GM21447 (cell line): Measurements from ENCODE around the gene TCEA2.
"Not testable (repeated sequence)": the region's sequence is repeated elsewhere in the genome, so short reads cannot be mapped to it uniquely, and the experiment has no call there.

Experiments
- ATAC-seq: cut with Tn5 transposase; IDR thresholded peaks from one replicate; pipeline ENCODE4 v1.9.1; 2021; ENCODE audit not compliant: unreplicated experiment

TCEA2 gene

GRCh38 chr20:64077094-64077493 is 14.1 kb downstream of the TCEA2 start:
- ATAC-seq: no peak

GRCh38 chr20:64077541-64077875 is 14.5 kb downstream of the TCEA2 start:
- no peak for ATAC-seq

- peak; percentile 36 for ATAC-seq
Observed at GRCh38 chr20:64077876-64078551, 15.0 kb downstream of the TCEA2 start.

- no peak for ATAC-seq
Observed at GRCh38 chr20:64078934-64079272, 15.9 kb downstream of the TCEA2 start.

- ATAC-seq: no peak
Observed at GRCh38 chr20:64079273-64080012, 16.4 kb downstream of the TCEA2 start, which contains the start of gene RGS19. Gene RGS19, minus strand, starts transcription at chr20:64079518. Its CDS starts 2,632 bp downstream, at chr20:64076886.

- no peak for ATAC-seq
Observed at GRCh38 chr20:64080013-64080812, 17.2 kb downstream of the TCEA2 start, which contains the start of gene OPRL1. Gene OPRL1, plus strand, starts transcription at chr20:64080082. Its CDS starts 12,639 bp downstream, at chr20:64092721.

GRCh38 chr20:64080813-64081623 is 18.0 kb downstream of the TCEA2 start:
- ATAC-seq: no peak

- ATAC-seq: no peak
Observed at GRCh38 chr20:64081624-64081964, 18.6 kb downstream of the TCEA2 start.

- no peak for ATAC-seq
Observed at GRCh38 chr20:64082126-64082731, 19.2 kb downstream of the TCEA2 start.

- no peak for ATAC-seq
Observed at GRCh38 chr20:64082820-64083377, 19.9 kb downstream of the TCEA2 start.

GRCh38 chr20:64083378-64083803 is 20.4 kb downstream of the TCEA2 start:
- ATAC-seq: no peak

- ATAC-seq: no peak
Observed at GRCh38 chr20:64083804-64084684, 21.0 kb downstream of the TCEA2 start, which contains the start of gene LKAAEAR1. Gene LKAAEAR1, minus strand, starts transcription at chr20:64084398. Its CDS starts 179 bp downstream, at chr20:64084219.

GRCh38 chr20:64084685-64085152 is 21.7 kb downstream of the TCEA2 start:
- no peak for ATAC-seq

- no peak for ATAC-seq
Observed at GRCh38 chr20:64086801-64087200, 23.8 kb downstream of the TCEA2 start.

- not testable (repeated sequence) for ATAC-seq
Observed at GRCh38 chr20:64087226-64087825, 24.3 kb downstream of the TCEA2 start.

- not testable (repeated sequence) for ATAC-seq
Observed at GRCh38 chr20:64088586-64088985, 25.6 kb downstream of the TCEA2 start.

GRCh38 chr20:64090165-64090564 is 27.2 kb downstream of the TCEA2 start:
- no peak for ATAC-seq

- no peak for ATAC-seq
Observed at GRCh38 chr20:64091340-64091739, 28.3 kb downstream of the TCEA2 start.

GRCh38 chr20:64091770-64092169 is 28.8 kb downstream of the TCEA2 start:
- ATAC-seq: no peak
